Measurements from ENCODE around the gene COL4A2.

Gene COL4A2

GRCh38 chr13:110471833-110472162 is 164.7 kb downstream of the COL4A2 start:
- H3K4me3 ChIP-seq (ENCODE audit: control insufficient read depth, low read depth, low read length), result no peak overlapping the region
- TF ChIP-seq CTCF (IDR thresholded peaks at IDR 0.05; ENCODE audit: control insufficient read depth, insufficient read depth, low read depth, low read length, missing control alignments), result no peak
- DNase-seq (ENCODE audit: low read depth), result no peak

- no peak for DNase-seq (ENCODE audit: low read depth)
- TF ChIP-seq CTCF (IDR thresholded peaks at IDR 0.05; ENCODE audit: control insufficient read depth, insufficient read depth, low read depth, low read length, missing control alignments), result no peak
- no peak overlapping the region for H3K4me3 ChIP-seq (ENCODE audit: control insufficient read depth, low read depth, low read length)
Observed at GRCh38 chr13:110472904-110473563, 165.9 kb downstream of the COL4A2 start.

DNA sequence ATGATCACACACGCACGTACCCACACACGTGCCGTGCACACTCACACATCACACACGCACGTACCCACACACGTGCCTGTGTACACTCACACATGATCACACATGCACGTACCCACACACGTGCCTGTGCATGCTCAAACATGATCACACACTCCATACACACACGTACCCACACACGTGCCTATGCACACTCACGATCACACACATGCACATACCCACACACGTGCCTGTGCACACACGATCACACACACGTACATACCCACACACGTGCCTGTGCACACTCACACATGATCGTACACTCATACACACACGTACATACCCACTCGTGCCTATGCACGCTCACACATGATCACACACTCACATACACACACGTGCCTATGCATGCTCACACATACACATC is 167.6 kb downstream of the COL4A2 start:
- H3K4me3 ChIP-seq (ENCODE audit: control insufficient read depth, low read depth, low read length), result no peak overlapping the region
- no peak for DNase-seq (ENCODE audit: low read depth)
- TF ChIP-seq CTCF (IDR thresholded peaks at IDR 0.05; ENCODE audit: control insufficient read depth, insufficient read depth, low read depth, low read length, missing control alignments), result no peak

DNA sequence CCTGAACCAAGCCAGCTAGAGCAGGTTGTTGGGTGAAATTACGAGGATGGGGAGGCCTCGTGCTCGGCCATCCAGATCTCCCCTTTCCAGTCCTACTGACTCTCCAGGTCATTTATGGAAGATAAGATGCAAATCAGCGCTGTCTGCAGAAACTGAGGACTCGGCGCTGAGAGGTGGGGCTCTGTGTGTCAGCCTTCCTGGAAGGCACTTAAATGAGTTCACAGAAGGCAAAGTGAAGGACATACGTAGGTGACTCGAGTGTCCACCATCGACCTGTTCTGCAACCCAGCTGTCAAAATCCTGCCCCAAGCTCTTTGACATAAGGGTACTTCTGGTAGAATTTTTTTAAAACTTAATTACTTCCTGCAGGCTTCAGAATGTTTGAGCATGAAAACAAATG is 168.0 kb downstream of the COL4A2 start:
- no peak for DNase-seq (ENCODE audit: low read depth)
- no peak for TF ChIP-seq CTCF (IDR thresholded peaks at IDR 0.05; ENCODE audit: control insufficient read depth, insufficient read depth, low read depth, low read length, missing control alignments)

DNA sequence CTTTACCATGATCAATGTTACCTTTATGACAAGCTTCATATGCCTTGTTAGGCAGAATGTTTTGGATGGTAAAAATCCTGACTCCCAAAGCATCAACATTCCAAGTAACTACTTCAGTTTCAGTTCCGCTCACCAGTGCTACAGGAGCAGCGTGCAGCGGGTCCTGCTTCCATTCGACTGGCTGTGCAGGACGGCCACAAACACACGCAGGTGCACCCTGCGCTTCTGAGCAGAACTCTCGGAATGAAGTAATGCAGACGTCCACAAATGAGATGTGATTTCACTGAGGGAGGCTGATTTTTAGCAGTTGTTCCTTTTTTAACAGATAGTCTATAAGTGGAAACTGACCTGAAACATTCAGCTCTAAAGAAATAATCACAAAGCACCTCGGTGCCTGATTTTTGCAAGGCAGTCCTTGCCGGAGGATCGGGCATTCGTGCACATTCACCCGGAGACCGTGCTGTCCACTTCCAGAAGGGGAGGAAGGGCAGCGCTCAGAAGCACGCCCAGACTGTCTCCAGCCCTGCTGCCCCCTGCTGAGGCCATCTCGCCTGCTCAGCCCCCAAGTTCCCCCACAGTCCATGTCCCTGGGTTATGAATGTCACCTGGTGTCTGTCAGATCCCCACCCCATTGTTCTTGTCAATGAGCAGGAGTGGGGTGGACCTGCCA is 168.6 kb downstream of the COL4A2 start:
- TF ChIP-seq CTCF (IDR thresholded peaks at IDR 0.05; ENCODE audit: control insufficient read depth, insufficient read depth, low read depth, low read length, missing control alignments), result no peak
- H3K4me3 ChIP-seq (ENCODE audit: control insufficient read depth, low read depth, low read length), result no peak overlapping the region
- no peak for DNase-seq (ENCODE audit: low read depth)

More for the DNA sequence above, 168.0 kb downstream of the COL4A2 start:
- no peak overlapping the region for H3K4me3 ChIP-seq (ENCODE audit: control insufficient read depth, low read depth, low read length)

GRCh38 chr13:110476220-110476617 is 169.1 kb downstream of the COL4A2 start:
- no peak for TF ChIP-seq CTCF (IDR thresholded peaks at IDR 0.05; ENCODE audit: control insufficient read depth, insufficient read depth, low read depth, low read length, missing control alignments)
- DNase-seq (ENCODE audit: low read depth), result no peak
- H3K4me3 ChIP-seq (ENCODE audit: control insufficient read depth, low read depth, low read length), result no peak overlapping the region

All from AG09309 (cell line).